Measurements from ENCODE around the gene BCCIP.

BCCIP gene

GRCh38 chr10:125797994-125798662 is 25.2 kb upstream of the BCCIP start:
- DNase-seq (ENCODE audit: low spot score), result no peak

GRCh38 chr10:125799451-125800182 is 23.7 kb upstream of the BCCIP start:
- DNase-seq (ENCODE audit: low spot score), result no peak

GRCh38 chr10:125801574-125801973 is 21.8 kb upstream of the BCCIP start:
- DNase-seq (ENCODE audit: low spot score), result no peak

- DNase-seq (ENCODE audit: low spot score), result no peak
These were observed 21.2 kb upstream of the BCCIP start for GRCh38 chr10:125802131-125802530.

- DNase-seq (ENCODE audit: low spot score), result no peak
These were observed 20.6 kb upstream of the BCCIP start for GRCh38 chr10:125802739-125803138.

DNA sequence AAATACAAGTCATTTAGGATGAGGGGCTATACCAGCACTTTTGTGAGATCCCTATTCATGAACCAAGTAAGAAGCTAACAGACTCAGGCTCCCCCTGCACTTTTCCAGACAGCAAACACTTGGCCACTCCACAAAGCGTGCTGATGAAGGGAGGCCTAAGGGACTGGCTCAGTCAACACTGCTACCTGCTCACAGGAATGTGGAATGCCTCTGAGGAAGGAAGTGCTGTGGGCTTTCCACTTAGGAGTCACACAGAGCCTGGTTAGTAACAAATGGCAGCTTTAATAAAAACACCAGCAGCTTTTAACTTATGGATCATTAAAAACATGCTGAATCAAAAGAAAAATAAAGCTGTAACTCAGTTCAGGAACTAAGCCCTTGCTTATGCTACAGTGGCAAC is 15.3 kb upstream of the BCCIP start:
- no peak for DNase-seq (ENCODE audit: low spot score)

- DNase-seq (ENCODE audit: low spot score), result no peak
These were observed 12.1 kb upstream of the BCCIP start for GRCh38 chr10:125811251-125811650.

DNA sequence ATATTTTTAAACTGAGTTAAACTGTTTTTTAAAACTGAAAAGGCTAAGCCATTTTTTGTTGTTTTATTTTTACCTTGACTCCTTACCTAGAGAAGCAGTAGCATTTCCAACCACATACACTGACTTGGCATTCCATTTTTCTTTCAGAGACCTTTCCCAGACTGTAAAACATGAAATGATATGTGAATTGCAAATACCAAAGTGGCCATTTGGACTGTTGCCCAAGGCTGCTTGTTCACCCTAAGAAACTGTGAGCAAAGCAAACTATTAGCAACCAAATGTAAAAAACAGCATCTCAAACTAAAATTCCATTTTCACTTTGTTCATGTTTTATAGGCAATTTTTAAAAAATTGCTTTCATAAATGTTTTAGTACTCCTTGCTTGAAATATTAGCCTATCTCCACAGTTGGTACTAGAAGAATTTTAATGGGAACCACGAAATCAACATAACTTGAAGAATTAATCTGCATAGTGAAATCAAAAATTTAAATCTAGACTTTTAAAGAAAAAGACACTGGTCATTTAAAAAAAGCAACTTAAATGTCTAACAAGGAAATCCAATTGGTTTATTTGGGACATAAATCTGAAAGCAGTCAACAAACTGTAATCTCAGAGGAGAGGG is 11.1 kb upstream of the BCCIP start:
- no peak for DNase-seq (ENCODE audit: low spot score)

DNA sequence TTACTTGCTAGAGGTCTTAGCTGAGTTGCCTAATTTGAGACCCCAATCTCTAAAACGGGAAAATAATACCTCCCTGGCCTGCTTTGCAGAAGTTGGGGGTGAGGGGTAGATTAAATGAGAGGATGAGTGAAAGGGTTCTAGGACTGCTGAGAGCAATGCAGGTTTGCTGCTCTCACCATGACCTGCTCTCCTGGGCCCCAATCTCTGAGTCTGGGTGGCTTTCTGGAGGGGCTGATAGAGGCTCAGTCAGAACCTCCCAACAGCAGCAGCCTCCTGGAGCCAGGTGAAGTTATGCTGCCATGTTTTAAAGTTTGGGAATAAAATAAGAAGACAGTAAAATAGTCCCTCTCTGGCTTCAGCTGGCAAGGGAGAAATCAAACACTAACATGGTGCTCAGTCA is 7.6 kb upstream of the BCCIP start:
- no peak for DNase-seq (ENCODE audit: low spot score)

- no peak for DNase-seq (ENCODE audit: low spot score)
These were observed 6.8 kb upstream of the BCCIP start for GRCh38 chr10:125816548-125816947.

DNA sequence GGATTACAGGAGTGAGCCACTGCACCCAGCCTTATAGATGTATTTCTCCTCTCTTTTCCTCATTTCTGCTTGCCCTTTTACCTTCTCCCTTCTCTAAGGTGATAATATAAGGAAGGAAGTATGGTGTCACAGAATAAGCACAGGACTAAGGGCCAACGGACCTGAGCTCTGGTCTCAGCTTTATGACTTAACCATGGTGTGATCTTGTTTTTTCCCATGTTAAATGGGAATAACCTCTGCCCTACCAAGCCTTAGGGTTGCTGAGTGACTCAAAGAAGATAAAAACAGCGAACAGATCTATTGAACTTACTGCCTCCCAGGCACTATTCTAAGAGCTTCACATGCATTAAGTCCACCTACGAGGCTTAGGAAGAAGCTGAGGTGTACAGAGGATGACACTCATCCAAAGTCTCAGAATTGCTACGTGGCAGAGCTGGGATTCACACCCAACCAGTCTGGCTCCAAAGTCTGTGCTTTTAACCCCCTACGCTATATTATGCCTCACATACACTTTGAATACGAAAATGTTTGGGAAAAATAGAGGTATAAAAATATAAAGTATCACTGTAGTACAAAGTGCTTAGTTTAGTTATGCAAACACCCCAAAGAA is 5.9 kb upstream of the BCCIP start:
- DNase-seq (ENCODE audit: low spot score), result no peak

DNA sequence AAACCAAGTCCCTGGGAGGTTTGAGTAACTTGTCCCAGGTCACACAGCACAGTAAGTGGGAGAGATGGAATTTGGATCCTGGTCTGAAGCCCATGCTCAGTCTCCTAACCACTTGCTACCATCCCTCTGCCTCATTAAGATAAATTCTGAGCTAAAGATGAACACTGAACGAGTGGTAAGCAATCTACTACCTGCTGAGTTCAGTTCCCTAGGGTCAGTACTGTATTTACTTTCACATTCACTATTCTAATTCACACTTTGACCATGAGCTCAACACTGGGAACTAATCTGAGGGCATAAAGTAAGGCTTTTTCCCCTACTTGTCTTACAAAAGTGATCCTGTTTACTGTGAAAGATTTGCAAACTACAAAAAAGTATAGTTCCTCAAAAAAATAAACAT is 2.6 kb upstream of the BCCIP start:
- no peak for DNase-seq (ENCODE audit: low spot score)

DNA sequence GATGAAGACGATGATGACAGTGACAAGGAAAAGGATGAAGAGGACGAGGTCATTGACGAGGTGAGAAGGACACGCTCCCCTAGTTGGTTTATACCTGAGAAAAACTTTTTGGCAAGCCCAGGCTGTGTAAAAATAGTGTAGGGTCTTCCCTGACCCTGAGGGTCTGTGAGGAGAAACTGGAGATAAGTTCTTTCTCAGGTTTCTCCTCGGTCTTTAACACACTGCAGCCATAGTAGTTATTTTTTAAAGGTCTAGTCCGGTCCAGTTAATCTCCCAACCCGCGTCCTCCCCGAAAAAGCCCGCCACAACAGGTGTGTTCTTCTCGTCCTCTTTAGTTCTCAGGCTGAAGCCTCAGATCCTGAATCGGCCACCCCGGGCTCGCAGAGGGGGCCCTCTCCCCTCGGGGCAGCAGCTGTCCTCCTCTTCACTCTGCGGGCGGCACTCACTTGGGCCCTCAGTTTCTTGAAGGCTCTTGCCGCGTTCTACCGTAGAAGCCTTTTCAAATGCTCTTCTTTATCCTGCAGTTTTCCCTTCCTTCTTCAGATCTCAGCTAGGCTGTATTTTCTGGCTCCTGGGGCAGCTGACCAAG is 411 bp downstream of the BCCIP start:
- DNase-seq (ENCODE audit: low spot score), result no peak

DNA sequence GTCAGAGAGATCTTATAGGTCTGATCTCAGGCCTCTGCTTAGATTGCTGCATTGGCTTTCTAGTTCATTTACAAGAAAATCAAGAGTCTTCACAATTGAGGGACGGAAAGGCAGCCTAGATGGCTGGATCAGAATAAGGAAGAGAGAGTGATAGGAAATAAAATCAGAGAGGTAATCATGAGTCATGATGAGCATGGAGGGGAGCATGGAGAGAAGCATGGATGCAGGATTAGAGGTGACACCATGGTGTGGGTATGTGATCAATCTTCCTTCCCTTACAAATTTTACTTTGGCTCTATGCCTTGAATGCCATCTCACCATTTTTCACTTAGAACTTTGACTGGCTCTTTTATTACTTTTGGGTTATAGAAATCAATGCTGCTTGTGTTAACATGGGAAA is 1.4 kb downstream of the BCCIP start:
- no peak for DNase-seq (ENCODE audit: low spot score)

DNA sequence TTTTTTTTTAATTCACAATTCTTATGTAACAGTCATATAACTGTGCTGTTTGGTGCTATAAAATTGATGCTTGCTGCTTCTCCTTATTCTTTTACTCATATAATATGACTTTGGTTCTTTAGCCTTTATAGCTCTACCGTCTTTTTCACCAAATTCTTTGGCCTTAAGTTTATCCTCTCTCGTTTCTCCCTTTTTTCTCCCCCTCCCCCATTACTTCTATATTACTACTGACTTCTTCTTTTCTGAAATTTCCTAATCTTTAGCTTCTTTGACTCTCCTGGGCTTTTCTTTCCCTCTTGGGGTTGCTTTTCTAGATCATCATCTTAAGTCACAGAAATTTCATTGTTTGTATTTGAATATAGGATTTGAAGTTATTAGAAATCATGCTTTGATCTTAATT is 3.8 kb downstream of the BCCIP start:
- no peak for DNase-seq (ENCODE audit: low spot score)

DNA sequence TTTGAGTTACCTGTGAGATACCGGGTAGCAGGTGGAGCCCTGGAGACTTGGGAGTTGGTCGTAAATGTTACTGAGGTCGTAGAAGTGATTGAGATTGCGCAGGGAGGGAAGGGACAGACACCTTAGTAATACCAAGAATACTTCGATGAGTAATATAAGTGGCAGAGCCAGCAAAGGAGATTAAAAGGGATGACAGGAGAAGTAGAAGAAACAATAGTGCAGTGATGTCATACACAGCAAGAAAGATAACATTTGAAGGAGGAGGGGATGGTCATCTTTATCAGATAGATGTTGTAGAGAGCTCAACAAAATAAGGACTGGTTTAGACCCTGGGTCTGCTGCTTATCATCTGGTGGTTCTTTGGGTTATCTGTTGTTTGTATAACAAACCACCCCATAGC is 5.0 kb downstream of the BCCIP start:
- DNase-seq (ENCODE audit: low spot score), result no peak

- DNase-seq (ENCODE audit: low spot score), result no peak
These were observed 13.4 kb downstream of the BCCIP start for GRCh38 chr10:125836746-125837145.

- DNase-seq (ENCODE audit: low spot score), result no peak
These were observed 15.6 kb downstream of the BCCIP start for GRCh38 chr10:125838802-125839575.

DNA sequence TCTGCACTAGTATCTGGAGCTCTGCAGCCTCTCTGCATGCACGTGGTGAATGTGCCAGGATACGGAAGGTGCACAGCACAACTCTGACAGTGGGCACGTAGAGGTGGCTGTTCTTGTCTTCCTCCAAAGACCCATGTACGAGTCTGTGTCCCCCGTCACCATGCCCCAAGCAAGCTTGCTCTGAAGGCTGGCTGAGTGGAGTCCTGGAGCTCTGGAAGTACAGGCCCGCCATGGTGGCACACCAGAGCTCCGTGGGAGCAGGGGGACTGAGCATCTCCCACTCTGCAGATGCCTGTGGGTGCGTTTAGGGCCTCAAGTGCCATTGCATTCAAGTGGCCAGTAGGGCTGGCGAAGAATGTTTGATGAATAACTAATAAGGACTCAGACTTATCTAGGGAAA is 17.1 kb downstream of the BCCIP start:
- no peak for DNase-seq (ENCODE audit: low spot score)

DNA sequence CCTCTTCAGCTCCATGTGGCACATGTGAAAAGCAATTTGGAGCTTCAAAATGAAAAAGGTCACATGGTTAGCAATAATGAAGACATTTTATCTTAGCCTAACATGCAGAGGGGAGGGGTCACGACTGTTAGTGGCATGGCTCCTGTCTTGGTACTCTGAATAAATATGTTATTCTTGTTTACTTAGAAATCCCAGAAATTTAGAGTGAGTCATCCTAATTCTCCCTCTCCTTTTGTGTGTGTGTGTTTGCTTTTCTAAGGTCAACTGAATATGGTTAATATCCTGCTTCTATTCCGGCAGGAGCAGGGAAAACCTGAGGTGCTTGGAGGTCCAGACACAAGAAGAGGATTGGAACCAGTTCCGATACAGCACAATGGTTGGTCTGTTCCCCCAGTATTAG is 17.6 kb downstream of the BCCIP start:
- no peak for DNase-seq (ENCODE audit: low spot score)

- no peak for DNase-seq (ENCODE audit: low spot score)
These were observed 20.4 kb downstream of the BCCIP start for GRCh38 chr10:125843603-125844329.
